Endometrial microvascular endothelial cells (primary cell): ENCODE measurements around the gene PPP1R12C. TPM values are rescaled to one million over a fixed set of nuclear protein-coding genes. Genes with fewer than 3 reads are reported as not detected.
"Not testable (repeated sequence)": the region's sequence is repeated elsewhere in the genome, so short reads cannot be mapped to it uniquely, and the experiment has no call there.

Source experiments
- in situ Hi-C: cut with HindIII; loops from 2 replicates; pipeline ENCODE4 v1.10.0; 2017; ENCODE audit warnings: low sequenced_read_pairs, low pct_unique_long_range_greater_than_20kb; ENCODE audit errors: inconsistent ontology term
- total RNA-seq: library from RNA; depleted of rRNA; stranded (reverse); fragments of >200 nt; gene quantifications from one replicate; pipeline ENCODE4 v1.2.3, GENCODE V29; 2015; ENCODE audit errors: inconsistent ontology term

PPP1R12C gene
- 81.4 TPM for total RNA-seq

DNA sequence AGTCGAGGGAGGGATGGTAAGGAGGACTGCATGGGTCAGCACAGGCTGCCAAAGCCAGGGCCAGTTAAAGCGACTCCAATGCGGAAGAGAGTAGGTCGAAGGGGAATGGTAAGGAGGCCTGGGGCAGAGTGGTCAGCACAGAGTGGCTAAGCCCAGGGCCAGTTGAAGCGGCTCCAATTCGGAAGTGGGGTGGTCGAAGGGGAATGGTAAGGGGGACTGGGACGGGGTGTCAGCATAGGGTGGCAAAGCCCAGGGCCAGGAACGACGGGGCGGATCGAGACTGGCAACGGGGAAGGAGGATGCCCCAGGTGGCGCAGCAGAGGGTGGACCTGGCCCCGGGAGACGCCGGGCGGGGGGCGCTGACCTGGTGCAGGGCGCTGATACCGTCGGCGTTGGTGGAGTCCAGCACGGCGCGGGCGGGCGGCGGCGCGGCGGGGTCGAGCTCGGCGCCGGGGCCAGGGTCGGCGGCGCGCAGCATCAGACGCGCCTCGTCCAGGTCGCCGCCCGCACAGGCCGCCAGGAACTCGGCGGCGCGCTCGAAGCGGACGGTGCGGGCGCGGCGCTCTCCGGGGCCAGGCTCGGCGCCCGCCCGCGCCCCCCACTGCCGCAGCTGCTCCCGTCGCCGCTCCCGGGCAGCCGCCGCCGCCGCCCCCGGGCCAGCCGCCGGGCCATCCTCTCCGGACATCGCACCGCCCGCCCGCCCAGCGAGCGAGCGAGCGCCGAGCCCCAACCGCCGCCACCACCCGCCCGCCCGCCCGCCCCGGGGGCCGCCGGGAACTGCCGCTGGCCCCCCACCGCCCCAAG lies at the start of gene PPP1R12C:
TSS of gene PPP1R12C (minus strand) at position 779 of the 804 bp plus-strand sequence. CDS start at position 685, 94 bp downstream.
- in situ Hi-C loops = no loop called here

DNA sequence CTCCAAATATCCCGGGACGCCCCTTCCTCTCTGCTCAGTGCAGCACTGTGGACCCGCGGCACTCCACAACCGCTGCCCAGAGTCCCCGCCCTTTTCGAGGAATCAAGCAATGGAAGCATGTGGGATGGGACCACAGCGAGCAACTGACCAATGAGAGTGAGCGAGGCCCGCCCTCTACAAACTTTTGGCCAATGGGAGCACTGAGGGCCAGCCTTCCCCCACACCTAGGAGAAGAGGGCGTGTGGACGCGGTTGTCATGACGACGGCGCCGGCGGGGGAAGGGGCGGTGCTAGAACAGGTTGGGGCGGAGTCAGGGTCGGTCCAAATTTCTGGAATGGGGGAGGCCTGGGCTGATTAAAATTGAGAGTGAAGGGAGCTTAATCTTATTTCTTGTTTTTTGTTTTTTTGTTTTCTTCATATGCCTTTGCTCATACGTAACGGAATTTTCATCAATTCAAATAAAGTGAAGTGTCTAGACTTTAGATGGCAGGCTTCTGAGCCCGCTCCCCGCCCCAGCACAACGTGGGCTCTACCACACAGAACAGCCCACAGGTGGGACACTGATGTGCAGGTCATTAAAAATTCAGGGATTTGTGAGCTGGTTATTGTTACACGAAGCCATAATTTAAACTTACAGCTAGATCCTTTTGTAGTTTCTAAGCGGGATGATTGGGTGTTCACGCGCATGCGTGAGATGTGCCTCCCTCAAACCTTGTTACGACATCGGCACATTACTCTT lies 49.3 kb upstream of the PPP1R12C start, which contains the start of gene DNAAF3:
TSS of gene DNAAF3 (minus strand) at position 84 of the 739 bp plus-strand sequence. CDS start 200 bp downstream, outside the sequence.
- in situ Hi-C loops = no loop called here

DNA sequence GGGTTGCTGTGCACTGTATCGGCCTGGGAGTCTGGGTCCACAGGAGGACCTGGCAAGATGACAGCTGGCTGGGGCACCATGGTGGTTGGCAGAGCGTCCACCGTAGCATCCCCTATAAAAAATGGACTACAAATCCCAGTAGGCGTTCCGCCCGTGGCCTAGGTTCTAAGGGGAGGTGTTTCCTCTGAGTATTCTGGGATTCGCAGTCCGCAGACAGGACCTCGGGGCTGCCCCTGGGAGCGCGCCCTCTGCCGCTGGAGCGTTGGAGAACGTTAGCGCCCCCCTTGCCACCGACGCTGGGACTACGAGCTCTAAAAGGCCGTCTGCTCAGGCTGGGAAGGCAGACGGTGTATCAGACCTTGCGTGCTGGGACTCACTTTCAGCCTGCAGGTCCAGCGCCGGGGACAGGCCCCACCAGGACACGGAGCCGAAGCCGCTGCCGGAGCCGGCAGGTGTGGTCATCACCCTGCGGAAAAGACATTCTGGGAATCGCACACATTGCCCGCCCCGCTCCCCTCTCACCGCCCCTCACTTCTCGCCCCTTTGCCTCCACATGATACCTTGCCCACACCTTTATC lies 48.6 kb upstream of the PPP1R12C start:
- in situ Hi-C loops = no loop called here

DNA sequence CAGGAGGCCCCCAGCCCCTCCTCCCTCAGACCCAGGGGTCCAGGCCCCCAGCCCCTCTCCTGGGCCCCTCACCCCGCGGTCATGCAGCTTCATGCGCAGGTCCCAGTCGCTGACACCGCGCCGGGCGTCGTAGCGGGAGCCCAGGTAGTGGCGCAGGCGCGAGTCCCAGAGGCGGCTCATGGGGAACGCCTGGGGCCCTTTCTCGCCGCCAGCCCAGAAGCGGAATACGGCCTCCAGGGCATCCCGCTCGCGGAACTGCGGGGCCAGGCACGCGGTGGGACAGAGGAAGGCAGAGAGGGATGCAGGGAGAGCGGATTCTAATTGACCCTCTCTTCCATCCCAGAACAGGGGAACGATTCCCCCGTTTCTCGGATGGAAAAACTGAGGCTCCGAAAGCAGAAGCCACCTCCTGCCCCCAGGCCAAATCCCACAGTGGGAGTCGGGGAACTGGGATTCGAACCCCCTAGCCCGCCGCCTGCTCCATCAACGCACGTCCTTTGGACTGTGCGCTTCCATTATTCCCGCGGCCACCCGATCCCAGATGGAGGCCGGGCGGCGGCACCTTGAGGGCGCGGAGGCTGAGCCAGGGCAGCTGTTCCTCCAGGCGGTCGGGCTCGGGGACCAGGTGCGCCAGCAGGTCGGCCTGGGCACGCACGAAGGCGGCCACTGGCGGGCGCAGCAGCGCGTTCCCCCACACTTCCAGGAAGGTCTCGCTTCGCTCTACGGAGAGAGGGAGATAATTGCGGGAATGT lies 44.3 kb upstream of the PPP1R12C start:
- in situ Hi-C loops = no loop called here

DNA sequence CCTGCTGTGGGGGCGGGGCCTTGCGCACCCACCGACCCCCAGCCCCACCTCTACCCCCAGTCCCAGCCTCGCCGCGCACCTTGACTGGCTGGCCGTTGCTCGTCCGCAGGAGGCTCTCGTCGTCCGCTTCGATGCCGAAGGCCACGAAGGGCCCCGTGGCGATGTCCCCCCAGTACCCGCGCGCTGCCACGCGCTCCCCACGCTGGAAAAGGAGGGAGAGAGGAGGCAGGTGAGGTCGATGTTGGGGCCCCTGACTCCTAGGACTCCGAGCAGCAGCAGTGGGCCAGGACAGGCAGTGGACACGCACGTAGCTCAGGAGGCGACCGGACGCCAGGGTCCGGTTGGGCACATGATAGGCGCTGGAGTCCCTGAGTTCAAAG lies 43.5 kb upstream of the PPP1R12C start:
- in situ Hi-C loops = no loop called here

DNA sequence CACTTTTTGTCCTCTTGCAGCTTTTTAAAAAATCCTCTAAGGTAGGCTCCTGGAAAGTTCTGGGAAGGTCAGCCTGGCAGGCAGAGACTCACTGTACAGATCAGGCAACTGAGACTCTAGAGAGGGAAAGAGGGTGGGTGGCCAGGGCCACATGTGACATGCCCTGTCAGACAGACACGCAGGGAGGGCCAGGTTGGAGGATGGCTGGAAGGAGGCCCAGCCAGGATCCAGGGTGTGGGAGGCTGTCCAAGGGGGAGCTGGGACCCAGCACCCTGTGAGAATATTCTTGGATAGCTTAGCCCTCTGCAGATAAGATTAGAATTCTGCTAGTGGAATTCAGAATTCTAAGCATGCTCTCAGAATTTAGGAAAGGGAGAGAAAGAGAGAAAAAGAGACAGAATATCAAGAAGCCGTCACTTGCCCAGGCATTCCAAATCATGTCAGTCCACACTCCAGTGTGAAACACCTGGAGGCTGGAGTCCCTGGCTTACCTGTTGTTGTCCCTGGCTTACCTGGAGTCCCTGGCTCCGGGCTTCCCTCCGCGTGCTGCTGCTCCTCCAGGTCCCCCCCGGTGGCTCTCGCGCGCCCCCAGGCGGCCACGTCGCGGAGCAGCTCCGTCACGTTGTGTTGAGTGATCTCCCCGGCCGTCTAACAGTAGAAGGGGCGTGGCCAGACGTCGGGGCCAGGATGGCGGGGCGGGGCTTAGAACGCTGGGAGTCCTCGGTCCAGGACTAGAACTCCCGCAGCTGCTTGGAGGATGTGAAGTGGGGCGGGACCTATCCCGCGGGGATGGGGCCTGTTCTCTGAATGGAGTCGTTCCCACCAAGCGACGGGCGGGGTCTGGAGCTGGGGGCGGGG lies 42.9 kb upstream of the PPP1R12C start:
- in situ Hi-C loops = no loop called here

DNA sequence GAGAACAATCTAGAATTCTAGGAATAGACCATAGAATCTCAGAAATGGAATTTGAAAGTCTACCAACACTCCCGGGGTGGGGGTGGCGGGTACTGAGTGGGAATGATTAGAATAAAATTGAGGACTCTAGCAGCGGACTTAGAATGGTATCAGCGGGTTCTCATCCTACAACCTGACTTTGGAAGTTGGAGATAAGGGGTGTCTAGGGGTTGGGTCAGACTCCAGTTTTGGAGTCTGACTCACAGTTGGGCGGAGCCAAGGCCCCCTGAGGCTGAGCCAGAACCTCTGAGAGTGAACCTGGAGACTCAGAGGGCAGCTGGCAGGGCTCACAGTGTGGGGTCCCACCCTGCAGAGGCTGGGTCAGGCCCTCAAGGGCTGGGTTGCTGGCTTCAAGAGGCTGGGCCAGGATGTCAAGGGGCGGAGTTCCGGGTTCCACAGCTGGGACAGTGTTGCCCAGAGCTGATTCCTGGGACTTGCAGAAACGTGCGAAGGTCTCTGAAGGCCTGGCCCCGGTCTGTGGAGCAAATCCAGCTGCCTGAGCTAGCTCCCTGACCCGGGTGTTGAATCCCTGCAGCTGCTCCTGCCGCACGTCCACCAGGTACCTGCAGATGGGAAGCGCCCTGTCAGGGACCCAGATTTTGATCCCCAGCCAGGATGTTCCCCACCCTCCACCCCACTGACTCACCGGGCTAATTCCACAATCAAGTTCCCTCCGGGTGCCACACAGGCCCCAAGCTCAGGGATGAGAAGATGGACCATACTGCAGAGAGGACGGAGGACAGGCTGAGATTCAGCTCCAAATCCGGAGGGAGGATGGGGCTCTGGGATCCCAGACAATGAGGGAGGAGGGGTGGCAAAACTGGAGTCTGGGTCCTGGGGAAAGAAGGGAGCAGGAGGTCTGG lies 41.7 kb upstream of the PPP1R12C start:
- in situ Hi-C loops = no loop called here

DNA sequence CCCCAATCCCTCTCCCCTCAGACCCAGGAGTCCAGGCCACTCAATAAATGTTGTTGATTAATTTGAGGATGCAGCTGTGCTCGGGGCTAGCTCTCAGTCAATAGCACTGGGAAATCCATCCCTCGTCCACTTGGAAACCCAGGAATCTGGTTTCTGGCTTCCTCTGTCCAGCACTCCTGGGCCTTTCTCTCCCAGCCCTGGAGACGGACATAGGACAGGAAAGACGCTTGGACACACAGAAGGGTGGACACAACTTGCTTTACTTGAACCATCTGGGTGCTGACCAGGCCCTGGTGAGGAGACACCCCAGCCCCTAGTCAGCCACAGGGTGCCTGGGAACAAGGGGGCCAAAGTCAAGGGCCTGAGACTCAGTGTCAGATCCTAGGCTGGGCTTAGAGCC lies 41.0 kb upstream of the PPP1R12C start:
- in situ Hi-C loops = no loop called here

DNA sequence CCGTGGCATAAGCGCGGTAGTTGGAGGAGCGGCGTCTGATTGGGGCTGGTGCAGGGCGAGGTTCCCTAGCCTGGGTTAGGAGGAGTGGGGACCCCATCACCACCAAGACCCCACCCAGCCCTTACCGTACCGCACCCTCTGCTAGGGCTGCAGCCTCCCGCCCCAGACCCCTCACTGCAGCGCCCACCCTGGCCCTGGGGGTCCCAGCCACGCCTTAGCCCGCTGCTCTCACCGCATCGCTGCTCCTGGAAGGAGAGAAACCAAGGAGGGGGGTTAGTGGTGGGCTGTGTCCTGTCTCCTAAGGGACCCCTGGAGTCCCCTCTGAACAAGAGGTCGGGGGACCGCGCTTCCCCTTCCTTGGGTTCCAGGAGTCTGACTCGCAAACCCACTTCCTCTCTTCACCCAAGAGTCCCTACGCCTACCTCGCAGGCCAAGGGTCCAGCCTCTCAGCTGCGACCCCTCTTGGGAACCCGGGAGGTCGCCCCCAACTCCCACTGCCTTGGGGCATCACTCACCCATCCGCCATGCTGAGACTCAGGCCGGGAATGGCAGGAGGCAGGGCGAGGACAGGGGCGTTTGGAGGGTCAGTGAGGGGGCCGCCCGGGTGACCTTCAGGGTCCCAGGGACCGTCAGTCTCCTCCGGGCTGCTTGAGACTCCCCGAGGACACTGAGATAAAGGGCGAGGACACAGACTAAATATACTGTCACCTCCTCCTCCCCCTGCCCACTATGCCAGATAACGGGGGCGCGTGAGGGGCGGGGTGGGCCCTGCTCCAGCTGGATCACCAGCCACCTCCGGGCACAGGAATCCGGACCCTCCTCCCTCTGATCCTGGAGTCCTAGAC lies 39.8 kb upstream of the PPP1R12C start, which contains the start of gene TNNI3:
TSS of gene TNNI3 (minus strand) at position 669 of the 845 bp plus-strand sequence. CDS start at position 526, 143 bp downstream.
- in situ Hi-C loops = no loop called here

DNA sequence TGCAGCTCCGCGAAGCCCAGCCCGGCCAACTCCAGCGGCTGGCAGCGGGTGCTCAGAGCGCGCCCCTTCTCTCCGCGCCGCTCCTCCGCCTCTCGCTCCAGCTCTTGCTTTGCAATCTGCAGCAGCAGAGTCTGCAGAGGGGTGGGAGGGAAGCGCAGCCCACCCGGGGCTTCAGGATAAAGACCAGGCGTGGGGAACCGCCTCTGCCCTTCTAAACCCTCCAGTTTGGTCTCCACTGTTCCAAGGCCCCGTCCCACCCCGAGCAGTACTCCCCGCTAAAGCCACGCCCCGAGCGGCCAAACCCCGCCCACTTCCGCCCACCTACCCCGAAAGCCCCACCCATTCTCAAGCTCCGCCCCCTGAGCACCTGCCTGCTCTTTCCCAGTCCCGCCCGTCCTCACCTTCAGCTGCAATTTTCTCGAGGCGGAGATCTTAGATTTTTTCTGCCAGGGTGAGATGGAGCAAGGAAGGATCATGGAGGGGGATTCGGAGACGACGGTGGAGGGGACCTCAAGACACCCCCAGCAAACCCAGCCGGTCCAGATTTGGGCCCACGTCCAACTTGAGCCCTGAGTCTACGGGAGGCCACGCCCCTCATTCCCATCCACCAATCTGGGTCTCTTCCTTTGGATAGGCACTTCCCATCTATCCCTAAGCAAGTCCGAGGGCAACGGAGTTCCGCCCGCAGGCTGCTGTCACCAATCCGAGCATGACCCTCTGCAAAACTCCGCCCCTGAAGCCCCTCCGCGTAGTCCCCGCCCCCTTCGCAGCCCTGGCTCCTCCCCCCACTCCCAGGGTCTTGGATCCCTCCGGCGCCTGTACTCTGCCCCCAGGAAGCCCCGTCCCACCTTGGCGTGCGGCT lies 39.0 kb upstream of the PPP1R12C start:
- in situ Hi-C loops = no loop called here

DNA sequence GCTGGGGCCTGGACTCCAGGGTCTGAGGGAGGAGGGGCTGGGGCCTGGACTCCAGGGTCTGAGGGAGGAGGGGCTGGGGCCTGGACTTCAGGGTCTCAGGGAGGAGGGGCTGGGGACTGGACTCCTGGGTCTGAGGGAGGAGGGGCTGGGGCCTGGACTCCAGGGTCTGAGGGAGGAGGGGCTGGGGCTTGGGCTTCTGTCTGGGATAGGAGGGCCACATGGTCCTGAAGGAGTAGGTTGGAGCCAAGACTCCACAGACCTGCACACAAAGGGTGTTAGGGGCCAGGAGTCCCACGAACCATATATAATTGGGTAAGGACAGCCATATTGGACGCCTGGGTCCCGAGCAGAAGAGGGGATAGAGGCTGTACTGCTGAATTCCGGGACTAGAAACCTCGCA lies 38.3 kb upstream of the PPP1R12C start:
- in situ Hi-C loops = not testable (repeated sequence)

DNA sequence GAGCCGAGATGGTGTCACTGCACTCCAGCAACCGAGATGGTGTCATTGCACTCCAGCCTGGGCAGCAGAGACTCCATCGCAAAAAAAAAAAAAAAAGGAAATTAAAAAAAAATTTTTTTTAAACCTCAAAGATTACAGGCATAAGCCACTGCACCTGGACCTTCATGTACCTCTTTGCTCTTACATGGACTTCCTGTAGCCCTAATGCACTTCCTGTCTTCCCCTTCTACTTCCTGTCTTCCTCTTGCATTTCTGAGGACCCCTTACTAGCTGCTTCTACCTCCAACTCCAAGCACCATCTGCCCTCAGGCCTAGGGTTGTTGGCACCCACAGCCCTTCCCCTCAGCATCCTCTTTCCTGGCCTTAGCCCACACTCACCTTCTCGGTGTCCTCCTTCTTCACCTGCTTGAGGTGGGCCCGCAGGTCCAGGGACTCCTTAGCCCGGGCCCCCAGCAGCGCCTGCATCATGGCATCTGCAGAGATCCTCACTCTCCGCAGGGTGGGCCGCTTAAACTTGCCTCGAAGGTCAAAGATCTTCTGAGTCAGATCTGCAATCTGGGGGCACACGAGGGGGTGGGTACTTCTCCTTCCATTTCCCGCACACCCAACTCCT lies 36.3 kb upstream of the PPP1R12C start:
- in situ Hi-C loops = no loop called here

DNA sequence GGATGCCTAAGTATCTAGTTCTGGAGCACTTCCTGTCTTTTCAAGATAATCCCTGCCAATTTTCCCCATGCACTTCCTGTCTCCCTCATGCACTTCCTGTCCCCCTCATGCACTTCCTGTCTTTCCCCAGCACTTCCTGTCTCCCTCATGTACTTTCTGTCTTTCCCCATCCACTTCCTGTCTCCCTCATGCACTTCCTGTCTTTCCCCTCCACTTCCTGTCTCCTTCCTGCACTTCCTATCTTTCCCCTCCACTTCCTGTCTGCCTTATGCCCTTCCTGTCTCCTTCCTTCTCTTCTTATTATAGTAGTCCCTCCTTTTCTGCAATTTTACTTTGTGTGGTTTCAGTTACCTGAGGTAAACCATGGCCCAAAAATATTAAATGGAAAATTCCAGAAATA lies 34.6 kb upstream of the PPP1R12C start:
- in situ Hi-C loops = no loop called here

DNA sequence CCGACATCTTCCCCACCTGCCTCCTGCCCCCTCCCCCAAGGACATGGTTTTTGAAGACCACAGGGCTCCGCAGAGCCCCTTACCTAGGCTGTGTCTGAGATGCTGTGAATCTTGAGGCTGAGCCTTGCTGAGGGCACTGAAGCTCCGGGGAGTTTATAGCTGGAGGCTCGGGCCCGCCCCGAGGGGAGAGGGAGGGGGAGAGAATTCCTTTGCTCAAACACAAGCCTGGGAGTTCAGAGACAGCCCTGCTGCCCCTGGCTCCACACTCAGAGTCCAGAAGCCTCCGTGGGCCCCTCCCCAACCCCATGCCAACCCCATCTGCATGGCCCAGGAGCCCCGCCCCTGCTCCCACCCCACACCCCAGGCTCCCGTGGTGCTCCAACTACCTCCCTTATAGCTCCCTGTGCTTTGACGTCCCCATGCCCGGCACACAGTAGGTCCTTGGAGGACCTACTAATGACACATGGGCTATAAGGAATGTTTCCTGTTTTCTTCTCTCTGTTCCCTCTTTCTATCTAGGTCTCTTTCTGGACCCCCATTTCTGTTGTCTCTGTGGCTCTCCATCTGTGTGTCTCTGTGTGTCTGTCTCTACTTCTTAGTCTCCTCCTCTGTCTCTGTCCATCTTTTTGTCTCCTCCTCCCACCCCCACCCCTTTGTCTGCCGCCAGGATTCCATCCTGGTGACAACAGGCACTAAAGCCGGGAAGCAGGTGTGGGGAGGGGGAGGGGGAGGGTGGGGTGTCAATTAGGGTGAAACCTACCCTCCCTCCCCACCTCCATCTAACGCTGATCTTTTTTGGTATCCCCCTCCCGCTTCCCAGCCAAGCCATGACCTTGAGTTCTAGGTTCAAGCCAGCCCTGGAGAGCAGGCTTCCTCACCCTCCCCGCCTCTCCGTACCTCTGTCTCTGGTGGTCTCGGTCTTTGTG lies 31.9 kb upstream of the PPP1R12C start, which contains the start of gene TNNT1:
TSS of gene TNNT1 (minus strand) at position 129 of the 926 bp plus-strand sequence. CDS start 2,049 bp downstream, outside the sequence.
- in situ Hi-C loops = no loop called here
